ENCODE data around the gene LRMDA.

Gene LRMDA

DNA sequence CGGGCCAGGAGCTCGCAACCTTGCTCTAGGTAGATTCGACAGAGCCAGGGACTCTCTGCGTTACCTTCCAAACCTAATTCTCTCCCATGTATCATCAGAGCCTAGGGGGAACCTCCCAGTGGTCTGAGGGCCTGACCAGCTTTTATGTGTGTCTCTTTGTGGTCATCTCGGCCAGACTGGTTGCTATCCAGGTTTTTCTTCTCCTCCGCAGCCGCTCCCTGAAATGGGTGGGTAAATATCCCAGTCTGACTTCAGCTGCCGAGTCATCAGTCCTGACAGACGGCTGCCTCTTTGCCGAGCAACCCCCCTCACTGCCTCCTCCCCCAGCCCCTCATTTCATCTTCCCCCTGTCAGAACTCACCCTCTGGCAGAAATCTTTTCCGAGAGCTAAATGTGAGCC, 578.1 kb downstream of the LRMDA start:
- no peak for DNase-seq (ENCODE audit: low read depth in 1 of 2, low spot score in 1 of 2)

- no peak for DNase-seq (ENCODE audit: low read depth in 1 of 2, low spot score in 1 of 2)
Observed at GRCh38 chr10:76010703-76011102, 579.3 kb downstream of the LRMDA start.

DNA sequence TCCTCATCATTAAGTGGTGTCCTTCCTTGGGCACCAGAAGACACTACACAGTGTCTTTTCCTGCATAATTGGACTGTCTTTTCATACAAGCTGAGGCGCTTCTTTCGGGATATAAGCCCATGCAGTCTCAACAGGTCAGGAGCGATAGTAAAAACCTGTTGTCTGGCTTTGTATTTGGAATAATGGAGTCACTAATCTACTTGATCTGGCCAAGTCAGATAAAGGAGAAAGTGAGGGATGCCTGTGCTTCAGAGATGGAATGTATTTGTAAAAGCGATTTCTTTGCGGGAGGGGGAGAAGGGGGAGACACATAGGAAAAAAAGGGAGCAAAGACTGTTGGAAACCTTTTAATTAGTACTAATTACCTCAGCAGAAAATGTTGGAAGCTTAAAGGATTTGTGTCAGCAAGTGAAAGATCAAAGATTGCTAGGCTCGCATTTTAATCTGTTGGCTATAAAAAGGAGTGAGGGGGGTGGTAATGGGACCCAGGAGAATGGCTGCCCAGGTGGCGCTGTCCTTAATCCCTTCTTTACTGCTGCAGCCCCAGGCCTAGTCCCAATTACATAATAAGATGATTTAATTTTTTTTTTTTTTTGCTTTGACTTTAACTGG, 581.4 kb downstream of the LRMDA start:
- DNase-seq (ENCODE audit: low read depth in 1 of 2, low spot score in 1 of 2), result no peak

GRCh38 chr10:76015245-76015644, 583.8 kb downstream of the LRMDA start:
- no peak for DNase-seq (ENCODE audit: low read depth in 1 of 2, low spot score in 1 of 2)

- no peak for DNase-seq (ENCODE audit: low read depth in 1 of 2, low spot score in 1 of 2)
Observed at GRCh38 chr10:76017026-76017732, 585.8 kb downstream of the LRMDA start.

DNA sequence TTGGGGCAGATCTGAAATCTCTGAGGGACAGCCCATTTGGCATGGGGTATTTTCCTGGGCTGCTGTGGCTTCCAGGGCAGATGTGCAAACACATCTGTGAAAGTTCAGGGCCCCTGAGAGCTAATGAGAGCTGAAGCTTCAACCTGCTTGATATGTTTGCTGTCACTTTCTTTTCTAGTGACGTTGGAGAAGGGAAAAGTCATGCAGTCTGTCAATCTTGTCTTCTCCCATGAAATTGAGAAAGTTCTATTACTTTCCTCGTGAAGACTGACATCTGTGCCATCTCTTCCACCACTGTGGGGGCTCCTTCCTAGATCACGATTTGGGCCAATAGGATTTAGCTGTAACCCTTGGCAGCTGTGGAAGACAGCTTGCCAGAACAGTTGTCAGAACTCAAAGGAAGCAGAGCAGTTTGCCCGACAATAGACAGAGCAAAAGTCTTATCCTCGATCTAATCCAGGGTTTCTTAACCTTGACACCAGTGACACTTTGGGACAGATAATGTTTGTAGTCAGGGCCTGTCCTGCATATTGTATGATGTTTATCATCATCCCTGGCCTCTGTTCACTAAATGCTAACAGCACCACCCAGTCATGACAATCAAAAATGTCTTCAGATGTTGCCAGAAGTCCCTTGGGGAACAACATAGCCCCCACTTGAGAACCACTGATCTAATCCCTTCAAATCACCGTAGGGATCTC, 586.5 kb downstream of the LRMDA start:
- no peak for DNase-seq (ENCODE audit: low read depth in 1 of 2, low spot score in 1 of 2)

DNA sequence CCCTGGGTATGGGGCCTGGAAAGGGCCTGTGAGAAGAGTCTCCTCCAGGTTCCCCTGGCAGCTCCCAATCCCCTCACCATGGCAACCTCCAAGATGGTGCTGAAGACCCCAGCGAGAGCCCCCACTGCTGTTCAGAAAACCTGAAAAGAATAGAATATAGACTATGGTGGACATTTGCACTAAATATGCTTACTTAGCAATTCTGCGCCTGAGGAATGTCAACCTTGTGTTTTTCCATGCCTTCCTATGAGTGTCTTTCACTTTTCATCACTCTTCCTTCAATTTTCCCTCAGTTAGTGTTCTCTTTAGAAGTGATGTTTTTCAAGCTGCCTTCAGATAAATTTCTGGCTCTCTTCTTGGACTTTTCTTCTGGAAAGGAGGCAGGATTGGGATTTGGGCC, 589.2 kb downstream of the LRMDA start:
- no peak for DNase-seq (ENCODE audit: low read depth in 1 of 2, low spot score in 1 of 2)

DNA sequence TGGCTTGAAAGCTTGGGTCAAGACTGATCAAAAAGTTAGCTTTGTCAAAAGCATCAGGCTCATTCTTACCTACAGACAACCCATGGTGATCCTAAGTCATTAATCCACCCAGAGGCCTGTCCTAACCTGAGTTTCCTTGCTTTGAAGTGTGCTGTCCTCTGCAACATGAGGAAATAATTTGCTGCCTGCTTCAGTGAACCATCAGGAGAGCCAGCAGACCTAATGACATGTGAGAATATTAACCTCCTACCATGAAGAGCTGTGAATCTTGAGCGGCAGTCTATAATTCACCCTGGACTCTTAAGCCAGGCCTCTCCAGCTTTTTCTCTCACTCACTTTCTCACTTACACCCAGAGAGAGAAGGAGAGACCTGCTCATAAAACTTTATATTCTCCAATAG, 590.0 kb downstream of the LRMDA start:
- DNase-seq (ENCODE audit: low read depth in 1 of 2, low spot score in 1 of 2), result no peak

- DNase-seq (ENCODE audit: low read depth in 1 of 2, low spot score in 1 of 2), result no peak
Observed at GRCh38 chr10:76022366-76022765, 590.9 kb downstream of the LRMDA start.

DNA sequence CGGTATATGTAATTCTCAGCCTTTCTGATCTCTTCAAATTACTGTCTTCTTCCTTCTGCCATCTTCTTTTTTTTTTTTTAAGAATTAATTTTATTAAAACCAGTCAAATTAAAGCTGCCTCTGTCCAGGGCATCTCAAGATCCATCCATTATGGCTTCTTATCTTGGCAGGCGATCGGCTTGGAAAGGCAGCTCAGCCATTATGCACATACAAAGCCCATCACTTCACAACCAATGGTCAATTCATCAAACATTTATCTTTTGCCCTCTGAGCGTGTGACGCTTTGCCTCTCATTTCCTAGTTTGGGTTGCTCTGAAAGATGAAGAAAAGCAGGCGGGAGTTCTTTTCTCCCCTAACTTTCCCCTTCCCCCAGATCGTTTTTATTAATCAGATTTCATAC, 591.6 kb downstream of the LRMDA start:
- no peak for DNase-seq (ENCODE audit: low read depth in 1 of 2, low spot score in 1 of 2)

DNA sequence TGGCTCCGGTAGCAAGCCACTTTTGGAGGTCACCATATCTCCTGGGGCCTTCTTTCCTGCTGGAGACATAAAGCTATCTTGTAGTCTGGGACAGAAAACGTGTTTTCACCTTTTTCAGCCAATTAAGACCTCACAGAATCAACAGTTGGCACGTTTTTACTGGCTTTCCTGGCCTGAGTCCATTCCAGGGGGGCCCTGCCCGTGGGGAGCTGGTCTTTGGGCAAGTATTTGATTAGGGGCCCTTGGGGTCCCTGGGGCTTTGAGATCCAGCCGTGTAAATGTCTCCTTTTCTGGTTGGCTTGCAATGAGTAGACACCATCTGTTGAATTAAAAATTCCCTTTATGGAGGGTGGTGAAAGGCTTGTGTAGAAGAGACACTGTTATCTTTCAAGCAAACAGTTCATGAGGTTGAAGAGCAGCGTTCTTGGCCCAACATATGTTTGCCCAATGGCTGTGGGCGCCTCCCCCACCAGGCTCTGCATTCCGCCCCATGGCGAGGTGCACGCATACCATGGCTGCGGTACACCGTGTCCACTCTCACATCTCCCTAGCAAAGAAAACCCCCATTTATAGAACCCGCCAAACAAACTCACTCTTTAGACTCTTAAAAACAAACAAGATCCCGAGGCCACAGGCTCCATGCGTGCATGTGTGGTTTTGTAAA, 593.2 kb downstream of the LRMDA start:
- DNase-seq (ENCODE audit: low read depth in 1 of 2, low spot score in 1 of 2), result no peak

GRCh38 chr10:76025124-76025477, 593.7 kb downstream of the LRMDA start:
- no peak for DNase-seq (ENCODE audit: low read depth in 1 of 2, low spot score in 1 of 2)

DNA sequence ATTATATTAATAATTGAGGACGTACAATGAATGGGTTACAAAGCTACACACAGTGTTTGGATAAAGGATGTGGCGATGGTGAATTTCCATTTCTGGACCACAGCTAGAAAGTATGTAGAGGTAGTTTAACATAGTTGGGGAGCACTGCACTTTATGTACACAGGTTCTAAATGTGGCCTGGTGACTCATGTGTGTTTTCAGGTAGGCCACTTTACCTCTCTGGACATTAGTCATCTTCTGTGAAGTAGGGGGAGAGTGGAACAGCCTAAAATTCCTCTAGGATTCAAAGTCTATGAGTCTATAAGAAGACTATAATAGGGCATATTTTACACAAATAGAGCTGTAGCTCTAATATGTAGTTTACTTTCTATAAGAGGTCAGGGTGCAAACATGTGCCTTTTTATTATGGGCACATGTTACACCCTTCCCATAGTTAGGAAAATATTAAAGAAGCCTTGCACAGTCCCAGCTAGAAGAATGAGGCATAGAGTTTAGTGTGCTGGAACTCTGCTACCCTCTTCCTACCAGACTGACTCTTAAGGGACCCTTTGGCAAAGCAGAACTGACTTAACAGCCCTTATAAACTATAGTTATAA, 594.9 kb downstream of the LRMDA start:
- DNase-seq (ENCODE audit: low read depth in 1 of 2, low spot score in 1 of 2), result no peak

- DNase-seq (ENCODE audit: low read depth in 1 of 2, low spot score in 1 of 2), result no peak
Observed at GRCh38 chr10:76026905-76027304, 595.5 kb downstream of the LRMDA start.

- no peak for DNase-seq (ENCODE audit: low read depth in 1 of 2, low spot score in 1 of 2)
Observed at GRCh38 chr10:76029782-76030181, 598.4 kb downstream of the LRMDA start.

DNA sequence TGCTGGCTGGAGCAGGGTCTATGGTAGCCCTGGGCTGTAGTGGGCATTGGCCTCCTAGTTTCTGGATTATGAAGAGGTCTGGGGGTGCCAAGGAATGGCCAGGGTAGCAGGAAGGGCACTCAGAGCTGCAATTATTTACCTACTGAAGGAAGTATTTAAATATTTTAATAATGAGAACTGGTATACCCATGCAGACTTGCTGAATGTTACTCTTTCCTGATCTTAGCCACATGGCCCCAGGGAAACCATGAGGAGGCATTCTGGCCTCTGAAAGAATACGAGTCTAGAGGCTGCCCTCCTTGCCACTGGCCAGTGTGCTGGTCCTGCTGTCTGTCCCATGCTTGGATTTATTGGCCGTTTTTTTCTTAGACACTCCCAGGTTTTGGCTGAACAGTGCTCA, 599.7 kb downstream of the LRMDA start:
- DNase-seq (ENCODE audit: low read depth in 1 of 2, low spot score in 1 of 2), result no peak

DNA sequence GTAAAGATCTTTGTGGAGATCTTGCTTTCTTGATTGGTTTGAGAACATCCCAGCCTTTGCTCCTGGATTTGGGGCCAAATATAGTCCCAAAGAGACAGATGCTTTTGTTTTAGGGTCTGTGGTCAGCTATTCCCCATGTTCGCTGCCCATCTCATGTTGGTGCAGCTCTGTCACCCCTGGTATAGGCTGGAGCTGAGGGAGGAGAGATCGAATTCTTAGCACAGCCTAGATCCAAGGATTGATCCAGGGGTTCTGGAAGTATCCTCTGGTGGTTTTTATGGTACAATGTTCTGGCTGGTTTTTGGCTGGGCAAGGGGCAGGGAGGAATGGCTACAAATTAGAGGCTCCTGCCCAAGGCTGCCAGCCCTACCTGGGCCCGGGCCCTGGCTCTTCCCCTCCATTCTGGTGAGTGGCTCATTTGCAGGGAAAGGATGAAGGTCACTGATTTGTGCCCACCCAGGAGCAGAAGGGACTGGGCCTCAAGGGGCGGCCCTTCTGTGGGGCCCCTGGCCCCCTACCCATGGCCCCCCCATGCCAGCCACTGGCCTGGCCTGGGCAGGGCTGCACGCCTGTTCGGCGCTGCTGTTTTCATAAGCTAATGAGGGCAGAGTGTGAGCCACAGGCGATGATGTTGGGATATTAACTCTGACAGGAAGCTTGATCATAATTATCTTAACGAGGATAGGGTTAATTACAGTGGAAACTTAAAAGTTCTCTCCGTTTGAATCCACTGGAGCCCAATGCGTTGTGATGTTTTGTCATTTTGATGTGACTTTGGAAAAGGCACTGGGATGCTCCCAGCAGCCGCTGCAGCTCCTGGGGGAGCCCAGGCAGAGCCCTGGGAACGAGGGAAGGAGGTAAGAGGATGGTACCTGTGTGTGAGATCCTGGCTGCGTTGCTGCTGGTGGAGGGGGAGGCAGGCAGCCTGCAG, 600.6 kb downstream of the LRMDA start:
- DNase-seq (ENCODE audit: low read depth in 1 of 2, low spot score in 1 of 2), result no peak

- DNase-seq (ENCODE audit: low read depth in 1 of 2, low spot score in 1 of 2), result no peak
Observed at GRCh38 chr10:76032700-76033039, 601.2 kb downstream of the LRMDA start.

DNA sequence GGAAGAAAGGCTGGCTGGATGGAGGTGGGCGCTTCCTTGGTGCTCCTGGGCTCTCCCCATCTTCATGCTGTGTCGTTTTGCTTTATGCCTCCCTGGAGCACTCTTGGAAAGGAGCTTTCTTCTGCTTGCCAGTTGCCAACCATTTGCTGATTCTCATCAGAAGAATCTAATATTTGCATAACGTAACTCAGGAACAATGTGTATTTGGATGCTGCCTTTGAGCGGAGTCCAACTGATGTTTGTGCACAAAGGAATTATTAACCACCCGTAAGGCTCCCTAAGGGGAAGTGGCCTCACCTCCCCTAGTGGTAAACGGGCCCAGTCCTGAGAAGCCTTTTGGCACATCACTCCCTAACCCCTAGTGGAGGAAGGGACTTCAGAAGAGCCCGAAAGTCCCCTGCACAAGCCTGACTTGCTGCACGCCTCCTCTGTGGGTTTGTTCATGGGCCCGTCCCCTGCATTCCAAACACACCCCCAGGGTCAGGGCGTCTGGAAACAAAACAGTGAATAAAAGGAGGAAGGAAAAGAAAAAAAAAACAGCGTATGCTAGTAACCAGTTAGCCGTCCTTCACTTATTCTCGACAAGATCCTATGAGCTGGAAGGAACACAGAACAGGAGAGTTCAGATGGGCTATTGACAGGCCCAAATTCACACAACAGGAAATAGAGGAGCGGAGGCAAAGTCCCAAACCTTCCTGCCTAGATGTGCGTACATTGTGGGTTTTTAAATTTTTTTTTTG, 602.2 kb downstream of the LRMDA start:
- no peak for DNase-seq (ENCODE audit: low read depth in 1 of 2, low spot score in 1 of 2)

All from activated T-helper 1 cell treated with anti-CD3 and anti-CD28 coated beads, Interleukin-2, amount 50 U/mL, for 16 hours (primary cell).